AG04449 (cell line): ENCODE measurements around the gene SRRM5.
"Not testable (repeated sequence)": the region's sequence is repeated elsewhere in the genome, so short reads cannot be mapped to it uniquely, and the experiment has no call there.

Experiments
- CTCF ChIA-PET: fragments of 350-600 bp; formaldehyde crosslinking; extraction: SDS; loops from one replicate; lab custom pipeline; 2021; ENCODE audit warnings: antibody characterized with exemption; lab: Yijun Ruan, JAX
- POLR2A ChIA-PET: fragments of 400-600, 350-600 bp; formaldehyde crosslinking; extraction: SDS; loops from one replicate; lab custom pipeline; 2020; ENCODE audit warnings: antibody characterized with exemption, inconsistent platforms; lab: Yijun Ruan, JAX
- DNase-seq: peaks from one replicate; pipeline ENCODE4 v3.0.0-alpha.2; 2010; ENCODE audit warnings: low read depth, low spot score
- H3K4me3 ChIP-seq: 2 replicates; pipeline ENCODE4 v1.5.1; 2011; ENCODE audit warnings: low read depth, mild to moderate bottlenecking, control low read depth, low read length
- TF ChIP-seq, protein P1 (sequence below): IDR thresholded peaks from one replicate; pipeline ENCODE4 v1.5.1; 2011; ENCODE audit warnings: mild to moderate bottlenecking, moderate library complexity, low read length, control low read depth, inconsistent platforms; ENCODE audit not compliant: insufficient read depth; ENCODE audit errors: missing control alignments

SRRM5 gene

GRCh38 chr19:43633520-43633919 is 21.6 kb downstream of the SRRM5 start:
- no peak for DNase-seq
- TF ChIP-seq, protein P1, sequence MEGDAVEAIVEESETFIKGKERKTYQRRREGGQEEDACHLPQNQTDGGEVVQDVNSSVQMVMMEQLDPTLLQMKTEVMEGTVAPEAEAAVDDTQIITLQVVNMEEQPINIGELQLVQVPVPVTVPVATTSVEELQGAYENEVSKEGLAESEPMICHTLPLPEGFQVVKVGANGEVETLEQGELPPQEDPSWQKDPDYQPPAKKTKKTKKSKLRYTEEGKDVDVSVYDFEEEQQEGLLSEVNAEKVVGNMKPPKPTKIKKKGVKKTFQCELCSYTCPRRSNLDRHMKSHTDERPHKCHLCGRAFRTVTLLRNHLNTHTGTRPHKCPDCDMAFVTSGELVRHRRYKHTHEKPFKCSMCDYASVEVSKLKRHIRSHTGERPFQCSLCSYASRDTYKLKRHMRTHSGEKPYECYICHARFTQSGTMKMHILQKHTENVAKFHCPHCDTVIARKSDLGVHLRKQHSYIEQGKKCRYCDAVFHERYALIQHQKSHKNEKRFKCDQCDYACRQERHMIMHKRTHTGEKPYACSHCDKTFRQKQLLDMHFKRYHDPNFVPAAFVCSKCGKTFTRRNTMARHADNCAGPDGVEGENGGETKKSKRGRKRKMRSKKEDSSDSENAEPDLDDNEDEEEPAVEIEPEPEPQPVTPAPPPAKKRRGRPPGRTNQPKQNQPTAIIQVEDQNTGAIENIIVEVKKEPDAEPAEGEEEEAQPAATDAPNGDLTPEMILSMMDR: no peak
- CTCF ChIA-PET: interaction anchor here (1.0 to 2.3 kb wide), 3 partner anchors 12 to 39 kb away, joined by 3 to 5 read pairs (median 3); no protein-coding TSS in a partner anchor
- POLR2A ChIA-PET: no interaction called here
- H3K4me3 ChIP-seq: no peak overlapping the region

- no peak overlapping the region for H3K4me3 ChIP-seq
- no peak for DNase-seq
- TF ChIP-seq, protein P1: no peak
- POLR2A ChIA-PET: no interaction called here
- CTCF ChIA-PET: interaction anchor here (1.0 to 2.3 kb wide), 3 partner anchors 13 to 39 kb away, joined by 3 to 5 read pairs (median 3); no protein-coding TSS in a partner anchor
Observed at GRCh38 chr19:43634068-43634467, 22.2 kb downstream of the SRRM5 start.

GRCh38 chr19:43634506-43634871 is 22.6 kb downstream of the SRRM5 start:
- H3K4me3 ChIP-seq: no peak overlapping the region
- ChIA-PET POLR2A (no interaction called here), CTCF (interaction anchor here (1.0 to 2.3 kb wide), 3 partner anchors 13 to 40 kb away, joined by 3 to 5 read pairs (median 3); no protein-coding TSS in a partner anchor)
- TF ChIP-seq, protein P1: no peak
- no peak for DNase-seq

DNA sequence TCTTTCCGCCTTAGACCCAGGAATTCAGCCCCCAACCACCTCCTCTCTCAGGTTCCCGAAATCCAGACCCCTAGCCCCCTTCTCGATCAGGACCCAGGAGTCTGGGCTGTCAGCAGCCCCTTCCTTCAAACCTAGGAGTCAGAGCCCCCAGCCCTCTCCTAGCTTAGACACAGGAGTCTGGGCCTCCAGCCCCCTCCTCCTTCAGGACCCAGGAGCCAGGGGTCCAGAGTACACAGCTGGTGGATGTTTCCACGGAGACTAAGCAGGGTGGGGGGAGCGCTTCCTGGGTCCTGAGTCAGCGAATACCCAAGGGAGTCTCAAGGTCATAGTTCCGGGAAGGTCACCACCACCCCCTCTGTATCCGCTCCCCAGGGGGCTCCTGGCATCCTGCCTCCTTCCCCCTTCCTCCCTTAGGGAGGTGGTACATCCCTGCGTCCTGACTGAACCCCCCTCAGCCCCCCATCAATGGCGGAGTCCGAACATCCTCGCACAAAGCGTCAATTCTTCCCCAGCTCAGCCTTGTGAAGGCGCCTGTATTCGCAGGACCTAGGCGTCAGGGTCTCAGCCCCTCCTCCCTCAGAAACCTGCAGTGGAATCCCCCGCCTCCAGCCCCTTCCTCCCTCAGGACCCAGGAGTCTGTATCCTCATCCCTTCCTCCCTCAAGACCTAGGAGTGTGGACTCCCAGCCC is 23.1 kb downstream of the SRRM5 start:
- no peak overlapping the region for H3K4me3 ChIP-seq
- DNase-seq: no peak
- TF ChIP-seq, protein P1: no peak
- ChIA-PET CTCF (interaction anchor here (2.3 kb wide), 1 partner anchor 34 kb away, joined by 5 read pairs; no protein-coding TSS in a partner anchor), POLR2A (no interaction called here)

GRCh38 chr19:43635561-43635940 is 23.7 kb downstream of the SRRM5 start:
- CTCF ChIA-PET: interaction anchor here (2.3 kb wide), 1 partner anchor 33 kb away, joined by 5 read pairs; no protein-coding TSS in a partner anchor
- DNase-seq, POLR2A ChIA-PET, H3K4me3 ChIP-seq: not testable (repeated sequence)

DNA sequence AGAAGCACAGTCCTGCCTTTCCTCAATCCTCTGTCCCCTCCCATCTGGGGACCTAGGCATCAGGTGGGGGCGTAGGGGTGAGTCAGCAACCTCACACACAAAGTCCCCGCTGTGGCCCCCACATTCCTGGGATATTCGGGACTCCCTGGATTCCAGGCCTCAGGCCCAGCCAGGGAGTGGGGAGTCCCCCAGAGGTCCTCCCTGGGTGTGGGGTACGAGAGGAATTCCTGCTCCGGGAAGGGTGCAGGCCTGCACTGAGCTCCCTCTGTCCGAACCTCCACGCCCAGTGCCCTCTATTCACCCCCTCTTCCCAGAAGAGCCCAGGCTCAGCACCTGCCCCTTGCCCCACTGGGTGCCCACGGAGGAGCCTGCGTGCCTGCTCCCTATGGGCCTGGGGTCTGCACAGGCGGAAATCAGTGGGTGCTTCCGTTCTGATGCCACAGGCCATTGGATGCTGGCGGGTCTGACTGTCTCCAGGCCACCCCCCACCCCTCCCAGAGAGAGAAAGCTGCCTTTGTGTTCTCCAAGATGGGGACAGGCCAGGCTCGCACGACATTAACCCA is 24.3 kb downstream of the SRRM5 start:
- TF ChIP-seq, protein P1: no peak
- POLR2A ChIA-PET: no interaction called here
- CTCF ChIA-PET: no interaction called here

More for the DNA sequence above, 24.3 kb downstream of the SRRM5 start:
- no peak overlapping the region for H3K4me3 ChIP-seq
- no peak for DNase-seq
